ENCODE measurements around the gene PLEKHG4B.

The PLEKHG4B gene

DNA sequence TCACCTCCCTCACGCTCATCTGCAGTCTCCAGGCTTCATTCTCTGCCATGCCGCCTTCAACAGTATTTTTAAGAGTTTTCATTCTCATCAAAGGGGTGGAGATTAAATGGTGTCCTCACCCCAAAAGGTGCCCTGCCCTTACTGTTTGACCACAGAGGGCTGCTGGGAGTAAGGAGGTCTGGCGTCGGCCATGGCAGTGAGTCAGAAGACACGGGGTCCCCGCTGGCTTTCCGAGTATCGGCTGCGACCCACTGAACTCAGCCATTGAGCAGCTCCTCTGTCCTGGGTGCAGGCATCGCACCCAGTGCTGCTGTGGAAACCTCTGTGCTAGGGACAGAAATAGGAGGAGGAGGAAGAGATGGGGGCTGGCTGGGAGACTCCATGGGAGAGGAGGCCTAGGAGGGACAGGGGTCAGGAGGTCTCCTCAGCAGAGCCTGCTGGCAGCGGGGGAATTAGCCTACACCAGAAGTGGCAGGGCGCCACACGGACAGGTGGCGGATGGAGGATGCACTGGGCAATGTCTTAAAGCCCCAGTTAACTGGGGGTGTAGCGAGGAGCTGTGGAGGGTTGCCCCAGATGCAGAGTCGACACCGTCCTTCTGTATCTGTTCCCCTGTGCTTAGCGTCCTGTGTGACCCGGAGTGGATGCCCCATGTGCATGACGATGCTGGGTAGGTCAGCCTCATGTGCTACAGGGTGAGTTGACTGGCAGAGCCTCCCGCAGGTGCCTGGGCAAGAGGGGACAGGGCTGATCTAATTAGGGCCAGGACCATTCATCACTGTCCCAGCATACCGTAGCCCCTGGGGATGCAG lies 15.4 kb upstream of the PLEKHG4B start:
- DNase-seq, result no peak

DNA sequence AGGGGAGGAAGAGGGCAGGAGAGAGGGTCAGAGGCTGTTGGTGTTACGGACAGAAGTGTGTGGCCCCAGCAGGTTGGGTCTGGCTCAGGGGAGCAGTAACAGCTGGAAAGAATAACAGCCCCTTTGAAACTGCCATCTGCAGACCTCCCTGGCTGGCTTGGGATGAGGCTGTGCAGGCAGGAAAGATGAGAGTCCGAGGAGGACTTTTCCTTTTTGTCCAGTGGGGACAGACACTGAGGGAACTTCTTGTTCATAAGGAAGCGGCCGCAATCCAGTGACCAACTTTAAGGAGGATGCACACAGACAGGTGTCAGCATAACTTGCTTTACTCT lies 14.8 kb upstream of the PLEKHG4B start:
- no peak for DNase-seq

DNA sequence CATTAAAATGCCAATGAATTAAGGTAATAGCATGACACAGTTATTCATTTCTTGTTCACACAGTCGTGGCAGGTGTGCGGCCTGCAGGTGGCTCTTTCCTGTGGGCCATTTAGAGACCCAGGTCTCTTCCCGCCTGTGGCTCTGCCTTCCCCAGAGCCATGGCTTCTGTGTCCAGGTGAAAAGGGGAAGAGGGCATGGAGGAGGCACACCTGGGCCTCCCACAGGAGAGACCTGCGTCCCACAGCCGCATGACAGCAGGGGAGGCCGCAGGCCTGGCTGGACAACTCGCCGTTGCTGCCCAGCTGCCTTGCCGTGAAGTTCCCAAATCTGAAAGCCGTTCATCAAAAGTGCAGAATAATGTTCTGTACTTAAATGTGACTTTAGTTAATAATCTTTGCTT lies 14.4 kb upstream of the PLEKHG4B start:
- no peak for DNase-seq

DNA sequence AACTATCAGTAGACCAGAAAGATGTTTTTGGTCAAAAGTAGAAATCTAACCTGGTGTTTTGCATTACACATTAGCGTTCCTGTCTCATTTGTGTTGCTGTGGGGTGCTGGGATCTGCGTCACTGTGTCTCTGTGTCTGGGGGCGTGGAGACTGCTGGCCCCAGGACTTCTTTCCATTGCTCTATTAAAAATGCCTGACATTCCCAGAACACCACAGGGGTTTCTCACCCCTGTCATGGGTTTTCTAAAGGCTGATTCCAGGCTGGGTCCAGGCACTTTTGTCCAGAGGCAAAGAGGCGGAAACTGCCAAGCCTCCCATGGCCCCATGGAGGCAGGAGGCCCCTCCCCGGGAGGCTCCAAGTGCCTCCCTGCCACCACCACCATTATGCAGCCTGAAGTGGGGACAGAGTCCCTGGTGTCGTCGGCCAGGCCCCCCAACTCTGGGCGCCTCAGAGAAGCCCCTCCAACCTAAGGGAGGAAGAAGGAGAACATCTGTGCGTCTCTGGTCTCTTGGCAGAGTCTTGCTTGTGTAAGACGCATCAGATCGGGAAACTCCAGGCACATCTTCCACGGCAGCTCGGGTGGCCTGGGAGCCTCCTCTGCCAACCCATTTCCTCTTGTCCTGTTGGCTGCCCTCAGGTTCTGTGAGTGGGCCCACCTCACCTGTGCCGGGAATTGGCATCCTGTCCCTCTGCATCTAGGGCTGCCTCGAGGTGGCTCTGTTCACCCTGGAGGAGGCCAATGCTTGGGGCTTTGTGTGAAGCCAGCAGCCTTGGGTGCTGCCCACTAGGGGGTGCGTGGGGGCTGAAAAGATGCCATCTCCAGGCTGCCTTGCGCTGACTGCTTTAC lies 13.8 kb upstream of the PLEKHG4B start:
- DNase-seq, result no peak

DNA sequence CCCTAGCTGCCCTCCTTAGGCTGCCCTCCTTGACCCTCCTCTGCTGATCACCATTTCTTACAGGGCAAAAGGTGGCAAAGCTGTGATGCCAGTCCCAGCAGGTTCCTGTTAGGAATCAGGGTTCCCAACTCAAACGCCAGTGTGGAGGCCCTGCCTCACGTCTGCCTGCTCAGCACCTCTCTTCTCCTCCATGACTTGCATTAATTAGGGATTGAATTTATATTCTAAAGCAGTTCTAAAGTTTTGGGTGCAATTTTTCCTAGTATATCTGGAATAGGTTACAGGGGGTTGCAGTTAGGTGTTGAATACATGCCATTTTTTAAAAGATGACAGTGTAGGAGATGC lies 13.2 kb upstream of the PLEKHG4B start:
- DNase-seq, result no peak

DNA sequence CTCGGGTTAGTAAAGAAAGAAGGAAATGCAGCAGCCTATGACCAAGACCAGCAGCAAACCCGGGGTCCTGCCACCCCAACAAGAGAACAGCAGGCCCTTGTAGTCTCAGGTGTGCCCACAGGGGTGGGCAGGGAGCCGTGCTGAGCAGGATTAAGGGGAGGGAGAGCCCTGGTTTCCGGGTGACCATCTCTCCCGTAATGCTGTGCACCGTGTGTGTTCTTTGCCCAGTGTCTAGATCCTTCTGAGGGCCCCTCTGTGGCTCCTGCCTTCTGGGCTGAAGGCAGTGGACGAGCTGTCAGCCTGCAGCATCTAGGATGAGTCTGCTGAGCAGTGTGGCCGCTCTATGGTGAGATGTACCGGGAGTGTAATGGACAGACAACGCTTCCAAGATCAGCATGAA lies 12.7 kb upstream of the PLEKHG4B start:
- DNase-seq, result no peak

DNA sequence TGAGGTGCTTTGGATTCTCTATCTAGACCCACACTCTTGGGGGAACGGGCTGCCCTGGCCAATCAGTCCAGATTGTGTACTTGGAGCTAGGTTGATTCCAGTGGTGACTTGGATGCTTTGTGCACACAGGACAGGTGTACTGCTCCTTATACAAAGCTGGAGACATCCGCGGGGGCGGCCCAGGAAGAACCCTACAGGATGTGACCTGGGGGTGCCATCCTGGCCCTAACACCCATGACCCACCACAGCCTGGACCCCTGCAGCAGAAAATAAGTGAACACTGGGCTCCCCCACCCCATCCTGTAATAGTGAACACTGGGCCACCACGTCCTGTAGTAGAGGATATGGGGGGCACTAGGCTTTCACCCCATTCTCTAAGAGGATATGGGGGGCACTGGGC lies 12.1 kb upstream of the PLEKHG4B start:
- no peak for DNase-seq

DNA sequence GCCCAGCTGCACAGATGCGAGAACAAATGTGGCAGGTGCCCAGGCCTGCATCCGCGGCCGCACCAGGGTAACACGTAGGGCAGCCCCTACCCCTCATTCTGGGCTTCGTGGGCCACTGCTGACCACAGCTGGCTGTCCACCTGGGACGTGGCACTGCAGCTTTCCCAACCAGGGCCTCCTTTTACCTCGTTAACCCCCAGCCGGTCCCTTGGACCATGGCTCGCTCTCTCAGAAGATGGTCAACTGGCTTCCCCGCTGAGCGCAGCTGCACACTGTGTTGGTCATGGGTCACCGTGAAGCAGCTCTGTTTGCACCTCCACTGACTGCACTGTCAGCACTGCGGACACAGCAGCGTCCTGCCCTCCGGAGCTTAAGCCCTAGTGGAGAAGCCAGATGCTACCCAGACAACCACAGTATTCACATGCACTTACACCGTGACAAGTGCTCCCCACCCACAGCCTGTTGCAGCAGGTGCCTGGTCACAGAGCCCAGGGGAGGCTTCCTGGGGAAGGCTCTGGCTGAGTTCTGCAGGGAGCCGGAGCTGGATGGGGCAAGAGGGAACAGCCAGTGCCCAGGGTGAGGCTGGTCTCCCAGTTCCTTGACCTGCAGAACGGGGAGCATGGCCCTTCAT lies 10.5 kb upstream of the PLEKHG4B start:
- no peak for DNase-seq

DNA sequence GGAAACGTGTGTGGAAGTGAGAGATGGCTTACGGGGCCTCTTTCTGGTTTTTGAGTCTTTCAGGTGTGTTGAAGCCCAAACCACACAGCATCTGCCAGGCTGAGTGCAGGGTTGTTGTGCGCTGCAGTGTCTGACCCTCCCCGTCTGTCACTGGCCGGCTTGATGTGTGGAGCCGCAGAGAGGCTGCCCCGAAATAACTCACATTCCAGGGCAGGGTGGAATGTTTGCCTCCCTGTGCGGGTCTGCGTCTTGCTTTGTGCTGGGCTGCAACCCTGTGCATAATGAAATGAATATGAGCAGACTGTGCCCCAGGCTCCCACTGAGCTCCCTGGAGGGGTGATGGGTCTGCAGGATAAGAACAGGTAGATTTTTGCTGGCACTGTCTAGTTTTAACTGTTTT lies 9.9 kb upstream of the PLEKHG4B start:
- no peak for DNase-seq

DNA sequence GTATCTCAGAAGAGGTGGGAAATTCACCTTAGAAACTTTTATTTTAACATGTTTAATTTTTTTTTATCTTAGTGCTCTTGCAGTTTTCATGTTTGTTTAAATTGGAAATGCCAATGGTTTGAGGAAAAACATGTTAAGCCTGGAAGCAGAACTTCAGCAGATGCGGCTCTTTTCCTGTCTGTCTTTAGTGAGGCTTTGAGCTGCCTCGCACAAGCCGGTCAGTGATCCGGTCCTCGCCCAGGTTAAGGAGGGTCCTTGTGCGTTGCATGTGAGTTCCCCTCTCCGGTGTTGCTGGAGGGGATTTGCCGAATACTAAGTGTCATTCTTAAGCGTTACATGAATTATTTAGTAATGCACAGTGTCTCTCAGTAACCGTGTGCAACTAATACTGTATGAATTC lies 9.4 kb upstream of the PLEKHG4B start:
- DNase-seq, result no peak

DNA sequence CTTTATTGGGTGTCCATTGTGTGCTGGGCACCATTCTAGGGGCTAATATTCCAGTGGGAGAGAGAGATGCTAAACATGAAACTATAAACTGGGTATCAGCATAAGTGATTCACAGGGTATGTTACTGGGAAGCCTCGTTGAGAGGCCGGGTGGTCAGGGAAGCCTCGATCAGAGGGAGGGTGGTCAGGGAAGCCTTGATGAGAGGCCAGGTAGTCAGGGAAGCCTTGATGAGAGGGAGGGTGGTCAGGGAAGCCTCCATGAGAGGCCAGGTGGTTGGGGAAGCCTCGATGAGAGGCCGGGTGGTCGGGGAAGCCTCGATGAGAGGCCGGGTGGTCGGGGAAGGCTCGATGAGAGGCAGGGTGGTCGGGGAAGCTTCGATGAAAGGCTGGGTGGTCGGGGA lies 8.9 kb upstream of the PLEKHG4B start:
- DNase-seq, result no peak

DNA sequence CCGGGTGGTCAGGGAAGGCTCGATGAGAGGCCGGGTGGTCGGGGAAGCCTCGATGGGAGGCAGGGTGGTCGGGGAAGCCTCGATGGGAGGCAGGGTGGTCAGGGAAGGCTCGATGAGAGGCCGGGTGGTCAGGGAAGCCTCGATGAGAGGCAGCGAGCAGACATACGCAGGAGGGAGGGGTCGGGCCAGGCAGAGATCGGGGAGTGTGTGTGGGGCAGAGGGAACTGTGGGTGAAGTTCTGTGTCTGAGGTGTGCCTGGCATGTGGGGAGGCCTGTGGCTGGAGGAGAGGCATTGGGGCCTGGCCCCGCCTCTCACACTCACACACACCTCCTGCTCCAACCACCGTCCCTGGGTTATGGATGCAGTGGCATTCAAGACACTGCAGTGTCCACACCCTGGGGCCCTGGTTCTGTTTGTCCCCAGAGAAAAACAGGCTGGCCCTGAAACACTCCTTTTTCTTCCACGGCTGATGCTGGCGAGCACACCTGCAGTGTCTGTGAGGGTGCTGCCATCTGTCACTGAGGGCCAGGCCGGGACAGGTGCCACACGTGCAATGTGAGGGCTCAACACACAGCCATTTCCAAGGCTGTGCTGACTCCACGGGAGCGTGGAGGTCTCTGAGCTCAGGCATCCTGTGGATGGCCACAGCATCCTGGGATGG lies 6.5 kb upstream of the PLEKHG4B start:
- DNase-seq, result no peak

DNA sequence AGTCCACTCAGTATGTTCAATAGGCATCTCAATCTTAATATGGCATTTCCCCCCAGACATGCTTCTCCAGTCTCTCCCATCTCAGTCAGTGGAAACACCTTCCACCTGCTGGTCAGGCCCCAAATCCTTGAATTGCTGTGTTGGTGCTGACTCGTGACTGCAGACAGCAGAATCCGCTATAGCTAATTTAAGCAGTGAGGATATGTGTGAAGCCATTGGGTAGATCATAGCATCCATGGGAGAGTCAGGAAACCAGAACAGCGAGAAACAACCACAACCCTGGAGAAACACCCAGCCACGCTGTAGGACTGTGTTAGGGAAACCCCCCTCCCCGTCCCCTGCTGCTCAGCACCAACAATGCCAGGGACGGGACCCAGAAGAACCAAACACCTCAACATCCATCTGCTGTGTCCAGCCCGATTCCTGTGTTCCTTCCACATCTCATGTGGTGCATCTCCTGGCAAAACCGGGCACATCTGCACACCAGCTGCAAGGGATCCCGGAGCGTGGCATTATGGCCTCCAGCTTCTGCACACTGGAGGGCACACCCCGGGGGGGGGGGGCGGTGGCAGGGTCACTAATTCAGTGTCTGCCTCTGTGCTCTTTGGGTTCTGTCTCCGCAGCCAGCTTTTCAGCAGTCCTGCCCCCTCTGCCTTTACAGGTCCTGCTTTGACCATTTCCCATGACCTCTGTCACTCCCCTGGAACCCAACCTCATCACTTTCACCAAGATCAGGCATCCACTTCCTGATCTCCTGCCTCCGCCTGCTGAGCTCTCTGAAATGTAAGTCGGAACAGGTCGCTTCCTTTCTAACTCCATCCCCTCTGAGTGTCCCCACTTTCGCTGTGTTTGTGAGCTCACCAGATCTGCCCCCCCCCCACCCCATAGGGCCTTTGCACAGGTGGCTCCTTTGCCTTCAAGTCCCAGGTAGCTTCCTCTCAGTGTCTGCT lies 2.4 kb upstream of the PLEKHG4B start:
- no peak for DNase-seq

DNA sequence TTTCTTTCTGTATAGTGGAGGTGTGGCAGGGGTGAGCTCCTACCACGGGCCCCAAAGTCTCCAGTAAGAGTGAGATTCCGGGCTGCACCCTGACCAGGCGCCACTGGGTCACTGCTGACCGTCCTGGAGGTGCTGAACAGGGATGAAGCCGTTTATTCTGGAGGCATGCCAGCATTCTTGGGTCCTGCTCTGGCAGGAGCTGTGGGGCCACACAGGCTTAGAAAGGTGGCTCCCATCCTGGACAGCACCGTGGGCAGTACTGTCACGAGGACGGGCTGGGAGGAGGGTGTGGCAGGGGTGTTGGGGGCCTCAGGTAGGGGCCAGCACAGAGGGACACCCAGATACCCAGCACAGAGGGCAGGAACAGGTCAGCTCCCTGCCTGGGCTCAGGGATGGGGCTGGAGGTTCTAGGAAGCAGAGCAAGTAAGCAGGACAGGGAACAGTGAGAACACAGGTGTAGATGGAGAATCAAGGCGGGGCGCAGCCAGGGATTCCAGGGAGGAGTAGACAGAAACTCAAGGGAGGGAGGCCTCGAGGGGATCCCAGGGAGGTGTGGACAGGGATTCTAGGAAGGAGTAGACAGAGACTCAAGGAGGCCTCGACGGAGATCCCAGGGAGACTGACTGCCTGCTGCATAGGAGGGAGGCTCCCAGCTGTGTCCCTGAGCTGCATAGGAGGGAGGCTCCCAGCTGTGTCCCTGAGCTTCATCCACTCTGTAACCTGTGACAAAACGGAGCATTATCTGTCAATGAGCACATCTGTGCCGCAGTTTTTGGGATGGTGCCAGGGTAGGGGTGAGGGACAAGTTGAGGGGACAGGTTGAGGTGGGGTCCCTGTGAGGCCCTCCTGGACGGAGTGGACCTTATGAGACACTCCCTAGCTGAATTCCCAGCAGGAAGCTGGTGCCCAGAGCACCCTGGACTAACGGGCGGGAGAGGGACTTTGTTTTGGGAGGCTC lies 1.1 kb upstream of the PLEKHG4B start:
- peak; percentile 45 for DNase-seq

DNA sequence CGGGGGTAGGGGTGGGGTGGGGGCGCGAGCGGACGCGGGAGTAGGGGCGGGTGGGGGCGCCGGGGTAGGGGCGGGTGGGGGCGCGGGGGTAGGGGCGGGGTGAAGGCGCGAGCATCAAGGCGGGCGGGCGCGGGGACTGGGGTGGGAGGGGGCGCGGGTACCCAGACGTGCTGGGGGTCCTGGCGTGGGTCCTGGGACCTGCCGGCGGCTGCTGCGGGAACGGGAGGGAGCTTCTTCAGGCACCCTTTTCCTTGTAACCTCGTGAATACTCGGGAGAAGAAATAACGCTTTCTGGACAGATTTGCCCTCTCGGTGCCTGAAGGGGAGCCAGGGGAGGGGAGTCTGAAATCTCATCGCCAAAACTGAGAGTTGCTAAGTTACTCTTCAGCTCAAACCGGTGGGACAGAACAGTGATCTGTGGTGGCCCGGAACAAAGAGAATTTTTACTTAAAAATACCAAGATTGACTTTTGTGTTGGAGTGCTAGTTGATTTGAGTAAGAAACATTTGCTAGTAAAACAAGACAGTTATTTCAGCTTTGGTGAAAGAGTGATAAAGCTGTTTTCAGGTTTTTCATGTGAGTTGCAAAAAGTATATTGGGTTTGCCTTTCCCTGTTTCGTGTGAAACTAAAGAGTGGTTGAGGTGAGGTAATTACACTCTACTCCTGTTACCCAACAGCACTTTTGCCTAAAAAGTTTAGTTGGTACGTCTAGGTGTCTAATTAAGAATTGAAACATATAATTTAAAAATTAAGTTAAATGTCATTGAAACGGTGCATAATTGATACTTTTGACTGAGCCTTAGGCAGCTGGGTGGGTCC lies 643 bp downstream of the PLEKHG4B start:
- peak; percentile 48 for DNase-seq

DNA sequence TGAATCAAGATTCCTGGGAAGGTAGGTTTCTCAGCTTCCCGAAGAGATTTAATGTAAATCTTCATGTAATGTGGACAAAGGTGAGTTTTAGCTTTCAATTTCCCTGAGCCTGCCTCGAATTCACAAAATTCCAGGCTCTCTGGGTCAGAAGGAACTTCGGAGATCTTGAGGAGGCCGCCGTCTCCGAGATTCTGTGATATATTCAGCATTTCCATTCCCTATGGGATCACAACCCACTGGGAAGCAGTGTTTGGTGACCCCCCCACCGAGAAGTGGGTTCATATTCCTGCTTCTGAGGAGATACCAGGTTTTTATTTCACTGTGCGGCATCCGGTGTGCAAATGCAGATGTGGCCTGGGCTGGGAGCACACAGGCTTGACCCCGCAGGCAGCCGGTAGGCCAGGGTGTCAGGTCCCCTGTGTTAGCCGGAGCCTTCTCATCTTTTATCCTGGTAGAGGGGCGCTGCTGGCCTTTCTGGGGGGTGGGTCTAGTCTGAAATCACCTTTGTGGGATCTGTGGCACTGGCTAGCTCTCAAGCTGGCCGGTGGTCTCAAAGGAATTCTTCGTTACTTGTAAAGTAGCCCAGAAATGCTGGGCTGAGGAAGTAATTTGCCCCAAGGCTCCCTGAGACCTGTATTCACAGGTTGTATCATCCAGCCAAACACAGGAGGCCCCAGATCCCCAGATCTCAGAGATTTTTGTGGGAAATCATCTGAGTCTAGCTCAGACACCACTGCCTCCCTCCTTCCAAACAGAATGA lies 1.4 kb downstream of the PLEKHG4B start:
- no peak for DNase-seq

DNA sequence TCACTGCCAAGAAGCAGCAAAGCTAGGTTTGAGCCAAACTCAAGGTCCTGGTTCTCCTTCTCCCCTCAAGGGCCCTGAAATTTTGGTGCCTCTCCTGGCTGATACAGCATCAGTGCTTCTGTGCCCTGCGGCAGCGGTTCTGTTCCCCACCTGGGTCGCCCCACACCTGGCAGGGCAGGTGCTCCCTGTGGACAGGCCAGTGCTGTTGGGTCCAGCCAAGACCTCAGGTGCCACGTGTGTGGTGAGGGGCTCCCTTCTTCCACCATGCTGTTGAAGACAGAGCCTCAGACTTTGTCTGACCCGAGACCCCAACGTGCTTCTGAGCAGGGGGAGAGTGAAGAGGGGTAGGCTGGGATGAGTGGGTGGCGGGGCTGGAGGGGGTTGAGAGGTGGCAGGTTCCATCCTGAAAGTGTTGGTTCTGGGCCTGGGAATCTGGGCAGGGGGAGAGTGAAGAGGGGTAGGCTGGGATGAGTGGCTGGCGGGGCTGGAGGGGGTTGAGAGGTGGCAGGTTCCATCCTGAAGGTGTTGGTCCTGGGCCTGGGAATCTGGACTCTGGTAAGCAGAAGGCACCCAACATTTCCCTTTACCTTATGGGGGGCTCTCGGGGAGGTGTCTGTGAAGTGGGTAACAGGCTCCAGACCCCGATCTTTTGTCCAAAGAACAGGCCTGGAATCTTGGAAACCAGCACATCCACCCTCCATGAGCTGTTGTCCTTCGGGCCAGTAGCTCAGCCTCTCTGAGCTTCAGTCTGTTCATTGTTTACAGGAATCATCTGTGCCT lies 2.3 kb downstream of the PLEKHG4B start:
- no peak for DNase-seq

DNA sequence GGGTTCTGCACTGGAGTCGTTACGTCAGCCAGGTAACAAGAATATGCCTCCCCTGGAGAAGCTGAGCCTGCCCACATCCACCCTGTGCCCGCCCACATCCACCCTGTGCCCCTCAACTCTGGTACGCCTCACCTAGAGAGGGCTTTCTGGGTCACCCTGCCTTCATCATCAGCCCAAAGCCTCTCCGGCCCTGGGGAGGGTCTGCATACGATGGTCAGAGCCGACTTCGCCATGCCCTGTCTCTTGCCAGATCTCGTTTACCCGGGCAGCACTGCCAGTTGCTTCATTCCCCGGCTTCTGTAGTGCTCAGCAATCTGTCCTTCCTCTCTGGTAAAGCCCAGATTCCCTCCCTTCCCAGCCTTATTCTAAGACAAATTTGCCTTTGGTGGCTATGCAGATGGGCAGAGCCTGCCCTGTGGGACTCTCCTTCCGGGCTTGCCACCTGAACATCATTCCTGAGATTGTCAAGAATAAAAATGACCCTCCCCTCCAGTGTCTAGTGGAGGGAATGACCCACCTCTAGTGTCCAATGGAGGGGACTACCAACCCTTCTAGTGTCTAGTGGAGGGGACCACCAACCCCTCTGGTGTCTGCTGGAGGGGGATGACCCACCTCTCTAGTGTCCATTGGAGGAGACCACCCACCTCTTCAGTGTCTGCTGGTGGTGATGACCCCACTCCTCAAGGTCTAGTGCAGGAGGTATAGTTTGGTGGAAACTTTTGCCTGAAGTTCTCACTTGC lies 3.4 kb downstream of the PLEKHG4B start:
- DNase-seq, result no peak
